Measurements from ENCODE around the gene MARCHF6.

GRCh38 chr5:10391130-10391529 lies 37.6 kb downstream of the MARCHF6 start:
- TF ChIP-seq CTCF (IDR thresholded peaks at IDR 0.05 in 2 of 3, conservative IDR thresholded peaks at IDR 0.05 in 1 of 3; ENCODE audit: insufficient read depth in 2 of 3, low read depth in 1 of 3, low read length in 3 of 3) (no peak), CEBPG (CRISPR knock-in tag; IDR thresholded peaks at IDR 0.05) (no peak), CEBPG (tag; conservative IDR thresholded peaks at IDR 0.05 in 1 of 2, IDR thresholded peaks at IDR 0.05 in 1 of 2) (no peak), SNAPC5 (CRISPR knock-in tag; IDR thresholded peaks at IDR 0.05) (no peak), TRIM25 (IDR thresholded peaks at IDR 0.05; ENCODE audit: borderline replicate concordance) (no peak), NCOR1 (IDR thresholded peaks at IDR 0.05) (no peak)
